Endometrium (tissue), 2 donors: ENCODE results near the gene NOL12.
"Not testable (repeated sequence)": the region's sequence is repeated elsewhere in the genome, so short reads cannot be mapped to it uniquely, and the experiment has no call there.

Source experiments
- FAIRE-seq: peaks from 2 replicates; lab custom pipeline; 2012; peaks lifted over from hg19 to GRCh38; lab: Jason Lieb, UNC
- donor health status: control.
- donor health status: control.

The NOL12 gene

GRCh38 chr22:37713761-37714160 lies 27.6 kb downstream of the NOL12 start:
- FAIRE-seq, result no peak

GRCh38 chr22:37714634-37715033 lies 28.5 kb downstream of the NOL12 start:
- FAIRE-seq, result no peak

GRCh38 chr22:37715760-37716159 lies 29.6 kb downstream of the NOL12 start:
- FAIRE-seq, result no peak

- FAIRE-seq, result no peak
Measured at GRCh38 chr22:37716708-37717107, 30.6 kb downstream of the NOL12 start.

- FAIRE-seq, result not testable (repeated sequence)
Measured at GRCh38 chr22:37717235-37717634, 31.1 kb downstream of the NOL12 start.

- FAIRE-seq, result not testable (repeated sequence)
Measured at GRCh38 chr22:37717746-37718305, 31.7 kb downstream of the NOL12 start.

- no peak for FAIRE-seq
Measured at GRCh38 chr22:37725551-37726240, 39.6 kb downstream of the NOL12 start.

- FAIRE-seq, result no peak
Measured at GRCh38 chr22:37726241-37726887, 40.2 kb downstream of the NOL12 start.

- FAIRE-seq, result no peak
Measured at GRCh38 chr22:37728620-37729019, 42.5 kb downstream of the NOL12 start.

GRCh38 chr22:37731804-37732471 lies 45.8 kb downstream of the NOL12 start:
- no peak for FAIRE-seq

- FAIRE-seq, result no peak
Measured at GRCh38 chr22:37732699-37733607, 46.8 kb downstream of the NOL12 start.

GRCh38 chr22:37733625-37734401 lies 47.7 kb downstream of the NOL12 start:
- FAIRE-seq, result no peak

- no peak for FAIRE-seq
Measured at GRCh38 chr22:37734402-37734700, 48.2 kb downstream of the NOL12 start.

- FAIRE-seq, result no peak
Measured at GRCh38 chr22:37734964-37735451, 48.9 kb downstream of the NOL12 start.

GRCh38 chr22:37739035-37739434 lies 52.9 kb downstream of the NOL12 start:
- FAIRE-seq, result peak; percentile 45

GRCh38 chr22:37739611-37740049 lies 53.5 kb downstream of the NOL12 start:
- FAIRE-seq, result no peak

- FAIRE-seq, result no peak
Measured at GRCh38 chr22:37740455-37741311, 54.5 kb downstream of the NOL12 start.

- FAIRE-seq, result peak; percentile 65
Measured at GRCh38 chr22:37741312-37741795, 55.2 kb downstream of the NOL12 start.

GRCh38 chr22:37742376-37743171 lies 56.4 kb downstream of the NOL12 start:
- no peak for FAIRE-seq
